K562 (cell line): ENCODE results near the gene TUBB4B. TPM values are rescaled to one million over a fixed set of nuclear protein-coding genes. Genes with fewer than 3 reads are reported as not detected.
A peak's percentile ranks its signal among the peaks of the same experiment; 100 is the strongest.

Experiments used
- CEBPZ ChIP-seq: fragments of 150-350 bp; IDR thresholded peaks from 2 replicates; pipeline ENCODE4 v1.6.1; 2014; ENCODE audit warnings: low read depth, mild to moderate bottlenecking, low read length, borderline replicate concordance
- FOXO4 ChIP-seq: fragments of 450-650 bp; formaldehyde crosslinking; IDR thresholded peaks from 2 replicates; pipeline ENCODE4 v1.4.0; 2020; ENCODE audit warnings: mild to moderate bottlenecking, moderate library complexity
- GTF3C2 ChIP-seq: IDR thresholded peaks from 3 replicates; pipeline ENCODE4 v1.6.1; 2011; ENCODE audit warnings: borderline replicate concordance, mild to moderate bottlenecking, moderate library complexity; ENCODE audit not compliant: insufficient read length; ENCODE audit errors: extremely low read depth
- MEIS2 ChIP-seq: fragments of 450-650 bp; IDR thresholded peaks from 2 replicates; pipeline ENCODE4 v1.6.1; 2014; ENCODE audit warnings: mild to moderate bottlenecking; ENCODE audit not compliant: partially characterized antibody
- NR2C1 ChIP-seq, 2 experiments: fragments of 450-650 bp; IDR thresholded peaks; 2 replicates each; pipeline ENCODE4 v1.6.1; 2017; ENCODE audit warnings: mild to moderate bottlenecking in 2 of 2, antibody characterized with exemption in 1 of 2, inconsistent platforms in 1 of 2, missing compliant biosample characterization in 1 of 2, missing genetic modification characterization in 1 of 2
- ZNF740 ChIP-seq, 3 experiments: fragments of 200-800 bp in 1 of 3; sonication (Bioruptor generic) in 1 of 3; sonication (generic) in 1 of 3; formaldehyde crosslinking in 1 of 3; IDR thresholded peaks; 2 replicates each; pipeline versions ENCODE4 v1.6.1 to v1.8.0; 2016 to 2022; ENCODE audit warnings: mild to moderate bottlenecking in 2 of 3, missing compliant biosample characterization in 2 of 3, missing genetic modification characterization in 2 of 3, missing genetic modification reagents in 1 of 3
- polyA plus RNA-seq, 8 experiments: library from polyadenylated mRNA; depleted of rRNA in 4 of 8; stranded (reverse) in 5 of 8; unstranded in 3 of 8; fragments of >200 nt; fragmentation: Nextera tagmentation in 2 of 8; fragmentation: Illumina TruSeq in 1 of 8; extraction: Ambion mirVana in 2 of 8; extraction: Trizol in 1 of 8; gene quantifications; 2 replicates each; pipeline versions ENCODE4 v1.2.1 to v1.2.3, GENCODE V29; 2011 to 2014; ENCODE audit warnings: inconsistent platforms in 1 of 8, missing spikeins in 1 of 8
- total RNA-seq, 7 experiments: library from RNA; depleted of rRNA in 6 of 7; stranded (reverse); fragments of >200 nt in 6 of 7; fragmentation: Illumina TruSeq in 2 of 7; extraction: Trizol in 2 of 7; gene quantifications; 2 replicates each; pipeline versions ENCODE4 v1.2.1 to v1.2.3, GENCODE V29; 2011 to 2021; ENCODE audit warnings: low replicate concordance in 1 of 7

The TUBB4B gene
- total and polyA plus RNA-seq, 9 of the 15 experiments (the other 6 are each of a cell fraction or from before 2014, with no cell fraction given), result 24.1 to 443 (median 268) TPM

GRCh38 chr9:137205126-137206069 is 35.7 kb upstream of the TUBB4B start, which contains the start of the genes NDOR1 and TMEM203 (continued):
- TF ChIP-seq FOXO4 (CRISPR knock-in tag), result no peak
- TF ChIP-seq MEIS2, result no peak
- TF ChIP-seq CEBPZ, result no peak
- TF ChIP-seq NR2C1 (IDR thresholded peaks at IDR 0.05), result no peak
- peak; percentile 50 for TF ChIP-seq NR2C1 (tag; IDR thresholded peaks at IDR 0.05)
- no peak for TF ChIP-seq ZNF740 (CRISPR knock-in tag; IDR thresholded peaks at IDR 0.05)
- no peak for TF ChIP-seq ZNF740 (tag; IDR thresholded peaks at IDR 0.05)
- TF ChIP-seq GTF3C2, result no peak
